Breast epithelium (tissue), 3 donors: ENCODE measurements around the gene INIP.

Experiments
- POLR2A ChIP-seq: fragments of 450-650 bp; IDR thresholded peaks from one replicate; pipeline ENCODE4 v1.6.1; 2016; ENCODE audit warnings: antibody characterized with exemption, mild to moderate bottlenecking, moderate library complexity
- TF ChIP-seq, protein P1 (sequence below), 3 donors: fragments of 450-650 bp; IDR thresholded peaks; one replicate each; pipeline ENCODE4 v1.5.1; 2016 to 2017; ENCODE audit warnings: antibody characterized with exemption in 3 of 3, mild to moderate bottlenecking in 3 of 3, moderate library complexity in 3 of 3

DNA sequence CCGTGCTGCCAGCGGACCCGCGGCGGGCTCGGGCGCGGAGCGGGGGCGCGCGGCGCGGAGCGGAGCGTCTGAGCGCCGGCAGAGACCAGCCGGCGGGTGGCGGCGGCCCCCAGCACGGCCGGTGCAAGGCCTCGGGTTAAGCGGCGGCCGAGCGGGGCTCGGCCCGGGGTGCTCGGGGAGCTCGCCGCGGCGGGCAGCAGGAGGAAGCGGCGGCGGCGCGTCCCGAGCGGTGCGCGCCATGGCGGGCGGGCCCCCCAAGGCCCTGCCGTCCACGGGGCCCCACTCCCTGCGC, 32.8 kb upstream of the INIP start:
- no peak for TF ChIP-seq POLR2A
- TF ChIP-seq, protein P1, sequence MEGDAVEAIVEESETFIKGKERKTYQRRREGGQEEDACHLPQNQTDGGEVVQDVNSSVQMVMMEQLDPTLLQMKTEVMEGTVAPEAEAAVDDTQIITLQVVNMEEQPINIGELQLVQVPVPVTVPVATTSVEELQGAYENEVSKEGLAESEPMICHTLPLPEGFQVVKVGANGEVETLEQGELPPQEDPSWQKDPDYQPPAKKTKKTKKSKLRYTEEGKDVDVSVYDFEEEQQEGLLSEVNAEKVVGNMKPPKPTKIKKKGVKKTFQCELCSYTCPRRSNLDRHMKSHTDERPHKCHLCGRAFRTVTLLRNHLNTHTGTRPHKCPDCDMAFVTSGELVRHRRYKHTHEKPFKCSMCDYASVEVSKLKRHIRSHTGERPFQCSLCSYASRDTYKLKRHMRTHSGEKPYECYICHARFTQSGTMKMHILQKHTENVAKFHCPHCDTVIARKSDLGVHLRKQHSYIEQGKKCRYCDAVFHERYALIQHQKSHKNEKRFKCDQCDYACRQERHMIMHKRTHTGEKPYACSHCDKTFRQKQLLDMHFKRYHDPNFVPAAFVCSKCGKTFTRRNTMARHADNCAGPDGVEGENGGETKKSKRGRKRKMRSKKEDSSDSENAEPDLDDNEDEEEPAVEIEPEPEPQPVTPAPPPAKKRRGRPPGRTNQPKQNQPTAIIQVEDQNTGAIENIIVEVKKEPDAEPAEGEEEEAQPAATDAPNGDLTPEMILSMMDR (IDR thresholded peaks at IDR 0.05) = no peak
